Stimulated activated memory B cell treated with anti-CD40 and anti-IgM and Interleukin-4, amounts not matched to agents 10 μg/mL and 1 μg/mL and 100 μg/mL, for 72 hours (primary cell): Measurements from ENCODE around the gene HMBS.
"Not testable (repeated sequence)": the region's sequence is repeated elsewhere in the genome, so short reads cannot be mapped to it uniquely, and the experiment has no call there.

ENCODE experiments used
- ATAC-seq: fragments of 150-1000 bp; cut with Tn5 transposase; 2 replicates; pipeline ENCODE4 v1.10.0; 2021
- H3K27ac Mint-ChIP-seq: one replicate; pipeline ENCODE4 v1.8.0; 2022; ENCODE audit warnings: mild to moderate bottlenecking, mixed read lengths
- H3K27me3 Mint-ChIP-seq: one replicate; pipeline ENCODE4 v1.8.0; 2022; ENCODE audit warnings: mixed read lengths
- H3K36me3 Mint-ChIP-seq: one replicate; pipeline ENCODE4 v1.8.0; 2022; ENCODE audit warnings: mixed read lengths
- H3K4me1 Mint-ChIP-seq: one replicate; pipeline ENCODE4 v1.8.0; 2022; ENCODE audit warnings: mixed read lengths
- H3K4me3 Mint-ChIP-seq: one replicate; pipeline ENCODE4 v1.8.0; 2022; ENCODE audit warnings: mild to moderate bottlenecking, moderate library complexity, mixed read lengths
- H3K9me3 Mint-ChIP-seq: one replicate; pipeline ENCODE4 v1.8.0; 2022; ENCODE audit warnings: mixed read lengths

HMBS gene

GRCh38 chr11:119084663-119085436, at the start of gene HMBS:
TSS of gene HMBS (plus strand) at chr11:119084881. CDS start at chr11:119085034, 153 bp downstream.
- H3K4me1 Mint-ChIP-seq, result peaks cover 28% of the 10 kb centered on the region
- ATAC-seq, result peak; percentile 97
- H3K36me3 Mint-ChIP-seq, result peaks cover 27% of the 10 kb centered on the region
- H3K4me3 Mint-ChIP-seq, result peak within 1 kb of the TSS; percentile 96
- no peaks in the 10 kb centered on the region for H3K27me3 Mint-ChIP-seq
- peak within 1 kb of the TSS; percentile 97 for H3K27ac Mint-ChIP-seq
- no peaks in the 10 kb centered on the region for H3K9me3 Mint-ChIP-seq

- H3K4me1 Mint-ChIP-seq, result peaks cover 20% of the 10 kb centered on the region
- no peaks in the 10 kb centered on the region for H3K36me3 Mint-ChIP-seq
- ATAC-seq, result no peak
- H3K27me3 Mint-ChIP-seq, result no peaks in the 10 kb centered on the region
- H3K4me3 Mint-ChIP-seq, result no peak overlapping the region
- no peak overlapping the region for H3K27ac Mint-ChIP-seq
- H3K9me3 Mint-ChIP-seq, result no peaks in the 10 kb centered on the region
Measured at GRCh38 chr11:119038884-119039283, 45.8 kb upstream of the HMBS start.

- H3K4me3 Mint-ChIP-seq, ATAC-seq, H3K27ac Mint-ChIP-seq, H3K36me3 Mint-ChIP-seq, H3K9me3 Mint-ChIP-seq, H3K27me3 Mint-ChIP-seq: not testable (repeated sequence)
- peaks cover 20% of the 10 kb centered on the region for H3K4me1 Mint-ChIP-seq
Measured at GRCh38 chr11:119039471-119039870, 45.2 kb upstream of the HMBS start.

GRCh38 chr11:119041821-119042514, 42.7 kb upstream of the HMBS start:
- Mint-ChIP-seq H3K4me3 (no peak overlapping the region), H3K27ac (peak overlapping the region; percentile 9), H3K9me3 (no peaks in the 10 kb centered on the region), H3K4me1 (peaks cover 20% of the 10 kb centered on the region), H3K36me3 (peaks cover 26% of the 10 kb centered on the region), H3K27me3 (no peaks in the 10 kb centered on the region)
- no peak for ATAC-seq

GRCh38 chr11:119042927-119043326, 41.8 kb upstream of the HMBS start:
- Mint-ChIP-seq H3K36me3 (peaks cover 36% of the 10 kb centered on the region), H3K9me3 (no peaks in the 10 kb centered on the region), H3K4me1 (peaks cover 20% of the 10 kb centered on the region), H3K27ac (no peak overlapping the region), H3K27me3 (no peaks in the 10 kb centered on the region), H3K4me3 (no peak overlapping the region)
- no peak for ATAC-seq

- peaks cover 54% of the 10 kb centered on the region for H3K36me3 Mint-ChIP-seq
- H3K4me1 Mint-ChIP-seq, result peaks cover 14% of the 10 kb centered on the region
- no peak for ATAC-seq
- no peak overlapping the region for H3K27ac Mint-ChIP-seq
- no peaks in the 10 kb centered on the region for H3K9me3 Mint-ChIP-seq
- H3K4me3 Mint-ChIP-seq, result no peak overlapping the region
- H3K27me3 Mint-ChIP-seq, result no peaks in the 10 kb centered on the region
Measured at GRCh38 chr11:119044708-119045107, 40.0 kb upstream of the HMBS start.

- Mint-ChIP-seq H3K36me3 (peaks cover 65% of the 10 kb centered on the region), H3K27me3 (no peaks in the 10 kb centered on the region), H3K4me1 (peaks cover 20% of the 10 kb centered on the region), H3K4me3 (no peak overlapping the region), H3K9me3 (no peaks in the 10 kb centered on the region), H3K27ac (no peak overlapping the region)
- no peak for ATAC-seq
Measured at GRCh38 chr11:119046489-119046888, 38.2 kb upstream of the HMBS start.

GRCh38 chr11:119047205-119047604, 37.5 kb upstream of the HMBS start:
- H3K27me3 Mint-ChIP-seq, result no peaks in the 10 kb centered on the region
- ATAC-seq, result no peak
- H3K9me3 Mint-ChIP-seq, result no peaks in the 10 kb centered on the region
- peaks cover 22% of the 10 kb centered on the region for H3K4me1 Mint-ChIP-seq
- H3K4me3 Mint-ChIP-seq, result no peak overlapping the region
- peaks cover 70% of the 10 kb centered on the region for H3K36me3 Mint-ChIP-seq
- no peak overlapping the region for H3K27ac Mint-ChIP-seq

- Mint-ChIP-seq H3K9me3 (no peaks in the 10 kb centered on the region), H3K27me3 (no peaks in the 10 kb centered on the region), H3K4me1 (peaks cover 35% of the 10 kb centered on the region), H3K36me3 (peaks cover 84% of the 10 kb centered on the region), H3K4me3 (no peak overlapping the region), H3K27ac (no peak overlapping the region)
- ATAC-seq, result no peak
Measured at GRCh38 chr11:119048644-119049043, 36.0 kb upstream of the HMBS start.

GRCh38 chr11:119049081-119049480, 35.6 kb upstream of the HMBS start:
- peaks cover 39% of the 10 kb centered on the region for H3K4me1 Mint-ChIP-seq
- peaks cover 88% of the 10 kb centered on the region for H3K36me3 Mint-ChIP-seq
- no peak overlapping the region for H3K4me3 Mint-ChIP-seq
- no peaks in the 10 kb centered on the region for H3K27me3 Mint-ChIP-seq
- H3K27ac Mint-ChIP-seq, result no peak overlapping the region
- no peaks in the 10 kb centered on the region for H3K9me3 Mint-ChIP-seq
- ATAC-seq, result no peak

- Mint-ChIP-seq H3K4me3 (peak overlapping the region; percentile 77), H3K27ac (peak overlapping the region; percentile 61), H3K36me3 (peaks cover 84% of the 10 kb centered on the region), H3K27me3 (no peaks in the 10 kb centered on the region), H3K9me3 (no peaks in the 10 kb centered on the region), H3K4me1 (peaks cover 58% of the 10 kb centered on the region)
- ATAC-seq, result peak; percentile 92
Measured at GRCh38 chr11:119051440-119052162, 33.1 kb upstream of the HMBS start.

GRCh38 chr11:119052163-119052814, 32.4 kb upstream of the HMBS start:
- H3K4me3 Mint-ChIP-seq, result peak overlapping the region; percentile 77

GRCh38 chr11:119054418-119054817, 30.3 kb upstream of the HMBS start:
- Mint-ChIP-seq H3K4me3 (no peak overlapping the region), H3K27me3 (no peaks in the 10 kb centered on the region), H3K27ac (no peak overlapping the region), H3K4me1 (peaks cover 71% of the 10 kb centered on the region), H3K9me3 (no peaks in the 10 kb centered on the region), H3K36me3 (peaks cover 56% of the 10 kb centered on the region)
- ATAC-seq, result no peak

More at GRCh38 chr11:119052163-119052814, 32.4 kb upstream of the HMBS start:
- Mint-ChIP-seq H3K27me3 (no peaks in the 10 kb centered on the region), H3K27ac (peak overlapping the region; percentile 61), H3K36me3 (peaks cover 77% of the 10 kb centered on the region), H3K9me3 (no peaks in the 10 kb centered on the region), H3K4me1 (peaks cover 59% of the 10 kb centered on the region)
- ATAC-seq, result no peak

- Mint-ChIP-seq H3K9me3 (no peaks in the 10 kb centered on the region), H3K36me3 (peaks cover 48% of the 10 kb centered on the region), H3K4me3 (peak overlapping the region; percentile 91), H3K27me3 (no peaks in the 10 kb centered on the region), H3K4me1 (peaks cover 64% of the 10 kb centered on the region), H3K27ac (peak overlapping the region; percentile 95)
- no peak for ATAC-seq
Measured at GRCh38 chr11:119055901-119056300, 28.8 kb upstream of the HMBS start.

GRCh38 chr11:119056421-119056999, 28.2 kb upstream of the HMBS start:
- Mint-ChIP-seq H3K27ac (peak overlapping the region; percentile 95), H3K27me3 (no peaks in the 10 kb centered on the region), H3K9me3 (no peaks in the 10 kb centered on the region), H3K36me3 (peaks cover 42% of the 10 kb centered on the region), H3K4me3 (peak overlapping the region; percentile 91), H3K4me1 (peaks cover 58% of the 10 kb centered on the region)
- peak; percentile 3 for ATAC-seq
